GM12878 (cell line): Measurements from ENCODE around the gene MNAT1. TPM values are rescaled to one million over a fixed set of nuclear protein-coding genes. Genes with fewer than 3 reads are reported as not detected.

Experiments used
- ATAC-seq: fragments of 200-7000 bp; cut with Tn5 transposase; 3 replicates; pipeline ENCODE4 v1.9.1; 2020; ENCODE audit warnings: mild to moderate bottlenecking, moderate library complexity
- BruUV-seq: library from RNA; stranded (reverse); fragments of 400-500 nt; replicated peaks from 2 replicates; lab custom pipeline; 2021; lab: Mats Ljungman, UMichigan
- CTCF ChIA-PET: fragments of 300-600 bp; sonication (Branson Sonifier 250); formaldehyde crosslinking; extraction: SDS; loops from one replicate; lab custom pipeline; 2021; ENCODE audit warnings: inconsistent platforms; lab: Yijun Ruan, JAX
- POLR2A ChIA-PET: fragments of 350-600 bp; formaldehyde crosslinking; extraction: SDS; loops from one replicate; lab custom pipeline; 2021; ENCODE audit warnings: inconsistent platforms; lab: Charles Lee
- RAD21 ChIA-PET: fragments of 300-600 bp; sonication (Branson Sonifier 250); formaldehyde crosslinking; loops from one replicate; lab custom pipeline; 2023; ENCODE audit warnings: antibody characterized with exemption; ENCODE audit not compliant: unreplicated experiment; lab: Charles Lee
- SMC1A ChIA-PET: fragments of 300-600 bp; sonication (Branson Sonifier 250); formaldehyde crosslinking; loops from one replicate; lab custom pipeline; 2023; ENCODE audit not compliant: unreplicated experiment, uncharacterized antibody; lab: Charles Lee
- DNase-seq: peaks from one replicate; pipeline ENCODE4 v3.0.0-alpha.2; 2011; ENCODE audit warnings: low read depth, low spot score
- FAIRE-seq: peaks from 3 replicates; lab custom pipeline; 2011; peaks lifted over from hg19 to GRCh38; lab: Jason Lieb, UNC
- H2AFZ ChIP-seq: 2 replicates; pipeline ENCODE4 v1.6.0; 2011; ENCODE audit warnings: low read depth, low read length, control low read depth; ENCODE audit not compliant: control insufficient read depth
- H3K27ac ChIP-seq: 2 replicates; pipeline ENCODE4 v1.5.1; 2011; ENCODE audit warnings: control low read depth; ENCODE audit not compliant: control insufficient read depth, insufficient read depth
- H3K27me3 ChIP-seq, 2 experiments: replicated peaks in 1 of 2; 2 replicates each; pipeline versions ENCODE4 v1.6.0 to v1.6.1; 2011; ENCODE audit warnings: low read length in 1 of 2; ENCODE audit not compliant: control insufficient read depth in 2 of 2, insufficient read depth in 2 of 2
- H3K36me3 ChIP-seq, 2 experiments: 2 replicates each; pipeline ENCODE4 v1.5.1; 2011; ENCODE audit warnings: low read length in 1 of 2; ENCODE audit not compliant: control insufficient read depth in 2 of 2, insufficient read depth in 2 of 2
- H3K4me1 ChIP-seq: 2 replicates; pipeline ENCODE4 v1.6.1; 2011; ENCODE audit warnings: mild to moderate bottlenecking, low read length, moderate library complexity, mixed read lengths; ENCODE audit not compliant: control insufficient read depth, insufficient read depth
- H3K4me2 ChIP-seq: 2 replicates; pipeline ENCODE4 v1.6.0; 2011; ENCODE audit warnings: control low read depth; ENCODE audit not compliant: control insufficient read depth, insufficient read depth
- H3K4me3 ChIP-seq: fragments of 200-600 bp; sonication (generic); 2 replicates; pipeline ENCODE4 v1.5.1; 2016
- H3K79me2 ChIP-seq: 2 replicates; pipeline ENCODE4 v1.6.0; 2011; ENCODE audit warnings: low read length; ENCODE audit not compliant: control insufficient read depth, insufficient read depth
- H3K9ac ChIP-seq: 2 replicates; pipeline ENCODE4 v1.8.0; 2011; ENCODE audit warnings: low read length, control low read depth, mixed read lengths; ENCODE audit not compliant: control insufficient read depth, insufficient read depth
- H3K9me3 ChIP-seq: replicated peaks from 3 replicates; pipeline ENCODE4 v1.5.1; 2011; ENCODE audit warnings: mild to moderate bottlenecking, low read length; ENCODE audit not compliant: control insufficient read depth, insufficient read depth
- H4K20me1 ChIP-seq: 2 replicates; pipeline ENCODE4 v1.6.0; 2011; ENCODE audit not compliant: control insufficient read depth, insufficient read depth
- CBX3 ChIP-seq: fragments of 200-600 bp; sonication (generic); IDR thresholded peaks from 2 replicates; pipeline ENCODE4 v1.6.1; 2016; ENCODE audit warnings: low read depth, borderline replicate concordance
- FOXK2 ChIP-seq: fragments of 450-650 bp; IDR thresholded peaks from 2 replicates; pipeline ENCODE4 v1.6.1; 2017; ENCODE audit warnings: mild to moderate bottlenecking, moderate library complexity
- FOXM1 ChIP-seq: IDR thresholded peaks from 2 replicates; pipeline ENCODE4 v1.6.1; 2012; ENCODE audit warnings: low read depth, mild to moderate bottlenecking, inconsistent platforms, low read length, moderate library complexity
- JUNB ChIP-seq: IDR thresholded peaks from 2 replicates; pipeline ENCODE4 v1.6.1; 2016; ENCODE audit warnings: antibody characterized with exemption, mild to moderate bottlenecking
- NFYB ChIP-seq: IDR thresholded peaks from 2 replicates; pipeline ENCODE4 v1.6.1; 2011; ENCODE audit warnings: low read depth, mild to moderate bottlenecking, low read length, improper control_type of control experiment, moderate library complexity; ENCODE audit not compliant: insufficient read depth
- NR2C1 ChIP-seq: fragments of 450-650 bp; IDR thresholded peaks from 2 replicates; pipeline ENCODE4 v1.6.1; 2017; ENCODE audit warnings: antibody characterized with exemption, mild to moderate bottlenecking, moderate library complexity
- PKNOX1 ChIP-seq: fragments of 450-650 bp; IDR thresholded peaks from 2 replicates; pipeline ENCODE4 v1.6.1; 2016; ENCODE audit warnings: mild to moderate bottlenecking
- RBBP5 ChIP-seq: fragments of 200-600 bp; sonication (generic); conservative IDR thresholded peaks from 2 replicates; pipeline ENCODE4 v1.6.1; 2016
- STAT3 ChIP-seq: IDR thresholded peaks from 2 replicates; pipeline ENCODE4 v1.6.1; 2011; ENCODE audit warnings: low read depth, low read length, improper control_type of control experiment
- WGBS: methylation state at CpG from one replicate; pipeline ENCODE4 v1.1.6; 2016; ENCODE audit warnings: low lambda C conversion rate; ENCODE audit not compliant: insufficient replicate concordance, insufficient coverage; ENCODE audit errors: missing lambda C conversion rate; 5-methylcytosine and 5-hydroxymethylcytosine counted together
- in situ Hi-C: fragments of 300-500 bp; cut with MboI; formaldehyde crosslinking; loops from 9 replicates; pipeline ENCODE4 v1.14.3; 2018; ENCODE audit warnings: mixed read lengths
- intact Hi-C: fragments of 100-400 bp; cut with micrococcal nuclease; formaldehyde crosslinking; loops from one replicate; pipeline ENCODE4 v1.14.2; 2022; ENCODE audit not compliant: unreplicated experiment
- polyA plus RNA-seq, 11 experiments: library from polyadenylated mRNA; depleted of rRNA in 4 of 11; unstranded in 6 of 11; stranded (reverse) in 5 of 11; fragments of >200 nt; fragmentation: Nextera tagmentation in 4 of 11; fragmentation: Illumina TruSeq in 1 of 11; extraction: Ambion mirVana in 4 of 11; extraction: Trizol in 1 of 11; gene quantifications; 1 replicate in 1 of 11; 2 replicates in 10 of 11; pipeline versions ENCODE4 v1.2.1 to v1.2.3, GENCODE V29; 2011 to 2016; ENCODE audit warnings: inconsistent platforms in 2 of 11, missing spikeins in 2 of 11, low read depth in 1 of 11
- total RNA-seq, 4 experiments: library from RNA; depleted of rRNA in 3 of 4; stranded (reverse); fragments of >200 nt in 3 of 4; fragmentation: Illumina TruSeq in 1 of 4; extraction: Trizol in 1 of 4; gene quantifications; 2 replicates each; pipeline versions ENCODE4 v1.2.1 to v1.2.3, GENCODE V29; 2013 to 2021

The MNAT1 gene
- total and polyA plus RNA-seq, 10 of the 15 experiments (the other 5 are each of a cell fraction or from before 2014, with no cell fraction given) = 26.5 to 67.4 (median 40.8) TPM

- TF ChIP-seq FOXM1 (no peak), FOXK2 (no peak), RBBP5 (no peak)
These were observed 209.6 kb downstream of the MNAT1 start (continued) for GRCh38 chr14:60944204-60944603.

- CTCF ChIA-PET = no interaction called here
- TF ChIP-seq NR2C1 (no peak), JUNB (no peak), PKNOX1 (no peak), NFYB (no peak), STAT3 (no peak), CBX3 (no peak)
- TF ChIP-seq, all 136 proteins: peak for 0
- RAD21 ChIA-PET = no interaction called here
- Histone ChIP-seq H3K4me2 (no peak overlapping the region), H3K36me3 (no peaks in the 10 kb centered on the region), H3K27me3 (no peaks in the 10 kb centered on the region), H3K9ac (no peak overlapping the region), H4K20me1 (no peaks in the 10 kb centered on the region), H3K27ac (no peak overlapping the region), H3K4me1 (no peaks in the 10 kb centered on the region), H3K4me3 (no peak overlapping the region), H2AFZ (no peak overlapping the region), H3K9me3 (no peaks in the 10 kb centered on the region), H3K79me2 (no peaks in the 10 kb centered on the region)
- FAIRE-seq = no peak
- BruUV-seq = no TSS peak
- 91% methylated on average over 1 of the region's 1 CpG for WGBS
- no peak for ATAC-seq
- no peak for DNase-seq
- intact Hi-C loops (no loop called here), in situ Hi-C loops (no loop called here)
- SMC1A ChIA-PET = no interaction called here
- POLR2A ChIA-PET = no interaction called here
These were observed 211.4 kb downstream of the MNAT1 start for GRCh38 chr14:60945984-60946383.
